GM19351 (cell line): Measurements from ENCODE around the gene DMKN.

Source experiments
- ATAC-seq: cut with Tn5 transposase; IDR thresholded peaks from one replicate; pipeline ENCODE4 v1.9.1; 2021; ENCODE audit warnings: mild to moderate bottlenecking, moderate library complexity; ENCODE audit not compliant: unreplicated experiment

The DMKN gene

DNA sequence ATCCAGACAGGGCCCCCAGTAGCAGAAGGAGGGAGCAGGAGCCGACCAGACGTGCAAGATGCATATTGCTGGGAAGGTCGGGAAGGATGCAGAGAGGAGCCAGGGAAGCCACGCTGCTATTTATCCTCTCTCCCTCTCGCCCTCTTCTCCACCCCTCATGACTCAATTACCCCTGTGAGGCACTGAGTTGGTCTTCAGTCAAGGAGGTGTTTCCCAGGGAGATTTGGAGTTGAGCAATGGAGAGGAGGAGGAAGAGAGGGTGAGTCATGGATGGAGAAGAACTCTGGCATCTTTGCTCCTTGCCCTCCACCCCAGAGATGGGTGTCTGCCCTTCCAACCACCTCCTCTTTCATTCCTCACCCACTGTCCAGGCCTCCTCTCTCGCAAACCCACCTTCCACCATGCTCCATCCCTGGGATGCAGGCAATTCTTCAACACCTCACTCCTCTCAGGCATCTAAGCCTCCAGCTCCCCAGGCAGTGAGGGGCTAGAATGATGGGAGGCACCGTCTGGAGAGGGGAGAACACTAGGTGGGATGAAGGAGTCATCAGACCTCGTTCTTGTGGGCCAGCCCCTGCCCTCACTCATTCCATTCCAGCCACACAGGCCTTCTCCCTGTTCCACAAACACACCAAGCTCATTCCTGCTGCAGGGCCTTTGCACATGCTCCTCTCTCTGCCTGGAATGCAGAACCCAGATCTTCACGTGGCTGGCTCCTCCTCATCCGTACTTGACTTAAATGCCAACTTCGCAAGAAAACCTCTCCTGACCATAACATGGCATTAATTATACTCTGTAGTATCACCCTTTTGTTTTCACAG lies 15.0 kb upstream of the DMKN start, which contains the start of gene SBSN:
Gene SBSN (minus strand): TSS at position 94 of the 821 bp plus-strand sequence. CDS start 30 bp downstream, at position 64.
- ATAC-seq, result no peak

DNA sequence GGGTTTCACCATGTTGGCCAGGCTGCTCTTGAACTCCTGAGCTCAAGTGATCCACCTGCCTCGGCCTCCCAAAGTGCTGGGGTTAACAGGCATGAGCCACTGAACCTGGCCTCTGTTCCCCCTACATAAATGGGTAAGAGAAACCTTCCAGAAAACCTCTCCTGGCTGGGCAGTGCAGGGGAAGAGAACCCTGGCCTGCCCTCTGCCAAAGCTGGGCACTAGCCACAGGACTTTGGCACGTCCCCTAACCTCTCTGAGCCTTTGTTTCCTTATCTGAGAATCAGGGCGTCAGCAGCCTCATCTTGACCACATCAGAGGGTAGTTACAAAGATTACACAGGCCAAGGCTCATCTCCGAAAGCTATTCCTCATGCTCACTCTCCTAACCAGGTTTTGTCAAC lies 12.4 kb upstream of the DMKN start:
- ATAC-seq, result no peak

DNA sequence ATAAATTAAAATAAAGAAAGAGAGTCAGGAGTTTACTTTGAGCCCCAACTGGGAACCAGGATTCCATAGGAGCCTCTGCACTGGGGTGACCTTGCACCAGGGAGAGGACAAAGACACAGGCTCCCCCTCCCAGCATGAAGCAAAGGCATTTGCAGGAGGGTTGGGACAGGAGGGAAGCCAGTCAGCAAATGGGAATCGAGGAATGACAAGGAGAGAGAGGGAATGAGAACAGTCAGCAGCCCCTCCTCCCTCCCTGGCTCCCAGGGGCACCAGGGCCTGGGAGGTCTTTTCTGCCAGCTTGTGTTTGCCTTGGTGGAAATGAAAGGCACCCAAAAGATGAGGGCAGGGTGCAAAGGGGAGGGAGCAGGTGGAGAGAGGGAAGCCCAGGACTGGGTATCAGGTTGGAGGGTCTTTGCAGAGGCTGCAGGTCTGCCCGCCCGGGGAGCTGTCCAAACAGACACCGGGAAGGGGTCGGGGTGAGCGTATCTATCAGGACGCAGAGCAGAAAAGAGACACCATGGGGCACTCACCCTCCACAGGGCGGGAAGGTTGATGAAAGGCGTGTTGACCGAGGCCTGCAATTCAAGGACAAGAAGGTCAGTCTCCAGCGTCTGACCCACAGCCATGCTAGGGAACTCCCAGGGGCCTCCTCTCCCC lies 10.9 kb upstream of the DMKN start:
- no peak for ATAC-seq

DNA sequence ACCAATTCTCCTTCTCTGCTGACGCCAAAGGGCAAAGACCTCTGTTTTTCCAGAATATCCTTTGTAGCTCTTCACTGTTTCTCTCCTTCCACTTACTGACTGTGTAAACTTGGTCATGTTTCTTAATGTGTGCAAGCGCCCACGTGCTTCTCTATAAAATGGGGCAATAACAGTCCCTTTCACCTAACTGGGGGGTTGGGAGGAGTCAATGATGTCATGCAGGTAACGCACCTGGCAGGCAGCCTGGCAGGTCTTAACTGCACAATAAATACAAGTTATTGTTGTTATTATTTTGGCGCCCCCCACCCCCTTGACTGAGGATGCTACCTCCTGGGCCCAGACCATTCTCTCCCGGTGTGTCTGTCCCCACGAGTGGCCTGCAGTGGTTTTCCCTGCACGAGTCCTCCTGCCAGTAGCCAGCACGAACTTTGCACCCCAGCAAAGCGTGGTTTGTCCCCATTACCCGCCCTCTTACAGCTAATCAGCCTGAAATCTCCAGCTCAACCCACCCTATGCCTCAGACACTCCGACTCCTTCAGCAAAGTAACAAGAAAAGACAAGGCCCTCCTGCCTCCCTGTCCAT lies 9.4 kb upstream of the DMKN start:
- ATAC-seq, result no peak

DNA sequence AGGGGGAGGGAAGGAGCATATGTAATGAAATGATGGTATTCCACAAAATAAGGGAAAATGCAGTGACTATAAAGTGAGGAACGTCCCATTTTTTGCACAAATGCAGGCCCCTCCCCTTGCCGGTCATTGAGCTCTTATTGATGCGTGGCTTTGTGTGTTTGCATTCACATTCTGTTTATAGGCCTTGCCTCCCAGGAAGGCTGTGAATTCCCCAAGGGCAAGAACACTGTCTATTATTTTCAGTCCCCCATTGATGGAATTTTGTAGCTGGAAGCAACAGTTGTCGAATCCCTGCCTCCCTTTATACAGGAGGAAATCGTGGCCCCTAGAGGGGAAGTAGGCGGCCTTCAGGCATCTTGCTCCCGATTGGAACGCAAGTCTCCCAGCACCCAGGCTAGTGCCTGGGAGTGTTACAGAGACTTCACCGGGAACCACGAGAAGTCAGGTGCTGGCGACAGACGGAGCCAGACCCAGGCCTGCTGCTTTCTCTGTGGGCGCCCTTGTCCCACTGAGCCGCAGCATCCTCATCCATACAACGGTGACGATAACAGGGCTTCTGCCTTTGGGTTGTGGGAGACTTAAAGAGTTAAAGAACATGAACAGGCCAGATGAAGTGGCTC lies 7.8 kb upstream of the DMKN start:
- no peak for ATAC-seq

DNA sequence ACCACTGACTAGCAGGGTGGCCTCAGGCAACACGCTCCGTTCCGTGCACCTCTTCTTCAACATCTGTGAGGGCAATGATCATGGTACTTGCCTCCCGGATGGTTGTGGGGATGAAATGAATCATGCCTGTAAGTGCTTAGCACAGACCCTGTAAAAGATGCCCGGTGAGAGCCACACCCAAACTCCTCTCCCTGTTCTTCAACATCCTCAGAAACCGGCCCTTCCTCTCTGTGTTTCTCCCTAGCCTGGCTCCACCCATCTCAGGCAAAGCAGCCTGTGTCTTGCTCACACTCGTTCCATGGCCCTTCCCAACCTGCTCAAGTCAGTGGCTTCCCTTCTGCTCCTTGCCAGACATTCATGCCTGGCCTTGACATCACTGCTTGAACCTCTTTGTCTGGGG lies 5.8 kb upstream of the DMKN start:
- no peak for ATAC-seq

DNA sequence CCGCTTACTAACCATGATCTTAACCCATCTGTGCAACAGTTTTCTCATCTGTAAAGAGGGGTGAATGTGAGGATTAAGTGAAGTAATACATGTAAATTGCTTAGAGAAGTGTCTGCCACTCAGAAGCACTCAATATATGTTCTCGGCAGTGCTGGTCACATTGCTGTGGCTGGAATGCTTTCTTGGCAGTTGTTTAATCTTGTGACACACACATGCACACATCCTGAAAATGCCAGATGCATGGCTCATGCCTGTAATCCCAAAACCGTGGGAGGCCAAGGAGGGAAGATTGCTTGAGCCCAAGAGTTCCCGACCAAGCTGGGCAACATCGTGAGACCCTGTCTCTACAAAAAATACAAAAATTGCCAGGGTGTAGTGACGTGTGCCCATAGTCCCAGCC lies 4.9 kb upstream of the DMKN start:
- no peak for ATAC-seq

DNA sequence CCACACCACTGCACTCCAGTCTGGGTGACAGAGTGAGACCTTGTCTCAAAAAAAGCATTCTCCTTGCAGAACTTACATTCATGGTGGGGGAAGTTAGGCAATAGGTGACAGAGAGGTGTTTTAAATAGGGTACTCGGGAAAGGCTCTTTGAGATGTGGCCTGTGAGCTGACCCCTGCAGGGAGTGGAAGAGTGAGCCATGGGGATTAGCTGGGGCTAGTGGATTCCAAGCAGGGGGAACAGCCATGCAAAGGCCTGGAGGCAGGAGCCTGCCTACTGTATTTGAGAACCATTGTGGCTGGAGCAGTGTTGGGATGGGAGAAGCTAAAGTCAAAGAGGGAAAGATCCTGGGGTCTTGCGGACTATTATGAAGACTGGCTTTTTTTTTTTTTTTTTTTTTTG lies 3.9 kb upstream of the DMKN start:
- ATAC-seq, result no peak

DNA sequence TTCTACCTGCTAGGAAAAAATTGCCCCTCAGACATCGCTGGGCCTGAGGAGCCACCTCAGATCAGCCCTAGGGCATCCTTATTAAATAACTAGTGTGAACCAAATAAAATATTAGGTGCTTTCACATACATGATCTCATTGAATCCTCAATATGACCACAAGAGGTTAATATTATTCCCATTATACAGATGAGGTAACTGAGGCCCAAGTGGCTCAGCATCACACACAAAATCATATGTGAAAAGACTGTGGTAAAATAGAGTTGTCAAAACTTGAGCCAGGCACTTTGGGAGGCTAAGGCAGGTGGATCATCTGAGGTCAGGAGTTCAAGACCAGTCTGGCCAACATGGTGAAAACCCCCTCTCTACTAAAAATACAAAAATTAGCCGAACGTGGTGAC lies 2.9 kb upstream of the DMKN start:
- no peak for ATAC-seq

DNA sequence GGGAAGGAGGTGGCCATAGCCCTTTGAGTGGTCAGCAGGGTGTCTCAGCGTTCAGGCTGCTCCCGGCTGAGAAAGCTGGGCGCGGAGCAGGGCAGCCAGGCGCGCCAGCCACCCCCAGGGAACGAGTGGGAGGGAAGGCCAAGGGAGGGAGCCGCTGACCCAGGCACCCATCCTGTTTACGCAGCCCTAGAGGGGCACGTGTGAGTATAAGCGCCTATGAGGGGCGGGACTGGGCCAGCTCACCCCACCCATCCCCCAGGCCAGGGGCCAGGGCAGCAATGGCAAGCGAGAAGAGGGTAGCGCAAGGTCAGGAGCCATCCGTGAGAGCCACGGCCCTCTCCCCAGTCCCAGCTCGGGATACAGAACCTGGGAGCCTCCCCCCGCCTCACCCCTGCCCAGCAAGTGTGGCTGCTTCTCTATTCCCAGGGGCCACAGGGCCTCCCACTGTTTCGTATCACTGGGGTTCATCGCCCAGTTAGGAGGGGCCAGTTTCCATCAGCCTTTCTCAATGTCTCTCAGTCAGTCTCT lies 897 bp upstream of the DMKN start:
- no peak for ATAC-seq

DNA sequence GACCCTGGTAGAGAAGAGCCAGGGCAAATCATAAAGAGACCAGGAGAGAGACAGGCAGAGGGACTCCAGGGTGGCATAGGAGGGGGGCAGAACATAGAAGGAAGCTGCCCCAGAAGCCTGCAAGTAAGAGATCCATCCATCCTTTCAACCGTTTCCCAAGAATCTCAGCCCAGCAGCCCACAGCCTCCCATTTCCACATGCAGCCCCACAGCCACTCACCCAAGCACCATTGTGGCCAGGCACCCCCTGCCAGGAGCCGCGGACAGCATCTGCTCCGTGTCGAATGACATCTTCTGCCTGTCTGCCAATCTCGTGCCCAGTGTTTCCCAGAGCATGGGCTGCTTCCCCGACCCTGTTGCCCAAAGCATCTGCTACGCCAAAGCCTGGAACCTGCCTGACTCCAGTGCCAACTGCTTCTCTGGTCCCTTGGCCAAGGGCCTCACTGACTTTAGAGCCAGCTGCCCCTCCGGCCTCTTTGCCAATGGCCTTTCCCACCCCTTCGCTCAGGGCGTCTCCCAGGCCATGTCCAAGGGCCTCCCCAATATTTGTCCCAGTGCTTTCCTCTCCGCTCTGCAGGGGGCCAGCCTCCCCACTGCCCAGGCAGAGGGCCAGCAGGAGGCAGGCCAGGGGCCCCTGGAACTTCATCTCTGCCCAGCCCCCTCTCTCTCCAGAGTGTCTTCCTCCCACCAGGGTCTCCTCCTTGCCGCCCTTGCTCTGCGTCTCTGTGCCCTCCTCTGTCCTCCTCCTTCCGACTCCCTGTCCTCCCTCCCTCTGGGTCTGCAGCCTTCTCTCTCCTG lies 420 bp downstream of the DMKN start:
- ATAC-seq, result no peak

DNA sequence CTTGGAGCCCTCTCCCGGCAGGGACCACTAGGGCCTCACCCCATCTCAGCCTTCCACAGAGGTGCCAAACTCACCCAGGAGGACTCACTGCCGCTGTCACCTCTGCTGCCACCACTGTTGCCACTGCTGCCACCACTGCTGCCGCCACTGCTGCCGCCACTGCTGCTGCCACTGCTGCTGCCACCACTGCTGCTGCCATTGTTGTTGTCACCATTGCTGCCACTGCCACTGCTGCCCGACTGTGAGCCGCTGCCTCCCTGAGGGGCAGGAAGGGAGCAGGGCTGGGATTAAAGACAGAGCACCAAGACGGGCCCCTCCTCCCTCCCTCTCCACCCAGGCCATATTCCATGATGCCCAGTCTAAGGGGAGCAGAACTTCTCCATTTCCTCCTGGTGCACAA lies 2.1 kb downstream of the DMKN start:
- no peak for ATAC-seq

DNA sequence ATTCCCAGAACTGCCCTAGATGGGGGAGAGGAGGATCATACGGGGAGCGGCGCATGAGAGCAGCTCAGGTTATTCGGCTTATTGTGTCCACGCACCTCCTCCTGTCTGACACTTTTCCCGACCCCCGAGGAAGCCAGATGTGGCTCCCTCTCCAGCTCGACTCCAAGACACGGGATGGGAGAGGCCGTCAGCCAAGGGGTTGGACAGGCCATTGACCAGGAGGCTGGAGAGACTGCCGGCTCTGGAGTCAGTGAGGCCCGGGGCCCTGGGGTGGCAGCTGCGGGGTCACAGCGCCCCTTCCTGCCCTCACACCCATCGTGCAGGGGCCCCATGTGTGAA lies 2.9 kb downstream of the DMKN start:
- ATAC-seq, result no peak

DNA sequence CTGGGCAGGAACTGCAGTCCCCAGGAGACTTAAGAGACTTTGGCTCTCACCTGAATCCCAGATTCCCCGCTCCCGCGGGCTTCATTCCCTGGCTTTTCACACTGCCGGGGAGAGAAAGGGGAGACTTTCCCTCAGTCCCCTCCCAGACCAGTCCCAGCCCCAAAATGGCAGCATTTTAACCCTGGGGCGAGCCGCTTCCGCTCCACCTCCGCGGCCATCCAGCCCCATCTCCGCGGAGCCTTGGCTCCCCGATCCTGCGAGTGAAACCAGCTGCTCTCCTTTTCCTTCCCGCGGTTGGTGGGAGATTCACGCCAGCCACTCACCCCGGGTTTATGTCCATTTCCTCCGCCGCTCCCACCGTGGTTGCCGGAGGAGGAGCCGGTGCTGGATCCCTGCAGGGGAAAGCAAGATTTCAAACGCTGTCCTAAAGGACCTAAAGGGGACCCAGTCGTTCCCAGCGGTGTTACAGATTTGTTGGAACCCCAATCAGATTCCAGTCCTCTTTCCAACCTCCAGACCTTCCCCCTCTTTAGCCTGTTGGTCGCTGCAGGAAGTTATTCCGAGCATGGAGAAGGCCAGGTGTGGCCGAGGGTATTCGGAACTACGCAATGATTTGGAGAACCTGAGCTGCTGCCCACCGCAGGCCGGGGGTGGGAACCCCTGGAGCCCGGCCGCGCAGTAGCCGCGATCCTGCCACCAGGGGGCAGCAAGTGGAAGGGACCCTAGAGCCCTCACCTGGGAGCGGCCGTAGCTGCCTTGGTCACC lies 3.4 kb downstream of the DMKN start:
- no peak for ATAC-seq

DNA sequence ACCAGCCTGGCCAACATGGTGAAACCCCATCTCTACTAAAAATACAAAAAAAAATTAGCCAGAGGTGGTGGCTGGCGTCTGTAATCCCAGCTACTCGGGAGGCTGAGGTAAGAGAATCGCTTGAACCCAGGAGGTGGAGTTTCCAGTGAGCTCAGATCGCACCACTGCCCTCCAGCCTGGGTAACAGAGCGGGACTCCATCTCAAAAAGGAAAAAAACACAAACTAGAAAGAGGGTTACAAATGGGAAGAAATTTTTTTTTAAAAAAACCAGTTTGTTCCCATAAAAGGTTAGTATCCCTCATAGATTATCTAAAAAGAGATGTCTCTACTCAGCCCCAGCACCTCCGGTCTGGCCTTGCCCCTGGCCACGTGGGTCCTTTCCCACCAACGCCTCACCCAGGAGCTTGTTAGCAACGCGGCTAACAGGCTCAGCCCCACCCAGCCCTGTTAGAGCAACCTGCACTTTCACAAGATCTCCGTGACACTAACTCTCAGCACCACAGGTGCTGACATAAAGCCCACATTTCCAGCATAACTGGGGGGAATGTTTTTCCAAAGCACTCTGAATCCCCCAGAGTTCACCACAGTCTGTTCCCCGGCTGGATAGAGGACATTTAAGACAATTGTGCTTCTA lies 4.3 kb downstream of the DMKN start:
- no peak for ATAC-seq

DNA sequence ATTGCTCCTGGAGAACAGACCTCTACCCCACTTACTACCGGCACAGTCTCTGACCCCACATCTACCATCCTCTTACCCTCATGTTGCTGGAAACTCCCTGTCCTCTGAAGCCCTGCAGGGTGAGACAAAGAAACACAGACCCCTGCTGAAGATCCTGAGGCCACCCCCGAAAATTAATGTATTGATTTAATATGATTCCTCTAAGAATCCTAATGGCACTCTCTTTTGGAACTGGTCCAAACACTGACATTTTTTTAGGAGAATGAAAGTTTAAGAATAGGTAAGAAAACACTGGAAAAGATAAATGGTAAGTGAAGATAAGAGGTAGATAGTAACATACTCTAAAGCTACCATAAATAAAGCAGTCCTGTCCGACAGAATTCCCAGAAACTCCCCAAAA lies 5.3 kb downstream of the DMKN start:
- ATAC-seq, result no peak

DNA sequence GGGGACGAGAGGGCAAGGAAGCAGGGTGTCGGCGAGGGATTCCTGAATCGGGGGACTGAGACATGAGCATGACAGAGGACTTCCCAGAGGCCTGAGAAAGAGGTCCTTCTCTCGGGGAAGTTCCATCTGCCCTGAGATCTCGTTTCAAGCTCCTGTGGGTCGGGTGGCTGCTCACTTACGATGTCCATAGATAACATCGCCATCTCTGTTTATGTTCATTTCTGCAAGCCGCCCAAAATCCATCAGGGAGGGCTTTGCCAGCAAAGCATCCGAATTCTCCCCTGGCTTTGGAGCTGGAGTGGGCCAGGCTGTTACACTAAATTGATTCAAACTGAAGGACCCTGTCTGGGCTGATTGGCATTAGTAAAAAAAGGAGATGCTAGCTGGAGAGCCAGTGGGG lies 5.9 kb downstream of the DMKN start:
- ATAC-seq, result no peak

DNA sequence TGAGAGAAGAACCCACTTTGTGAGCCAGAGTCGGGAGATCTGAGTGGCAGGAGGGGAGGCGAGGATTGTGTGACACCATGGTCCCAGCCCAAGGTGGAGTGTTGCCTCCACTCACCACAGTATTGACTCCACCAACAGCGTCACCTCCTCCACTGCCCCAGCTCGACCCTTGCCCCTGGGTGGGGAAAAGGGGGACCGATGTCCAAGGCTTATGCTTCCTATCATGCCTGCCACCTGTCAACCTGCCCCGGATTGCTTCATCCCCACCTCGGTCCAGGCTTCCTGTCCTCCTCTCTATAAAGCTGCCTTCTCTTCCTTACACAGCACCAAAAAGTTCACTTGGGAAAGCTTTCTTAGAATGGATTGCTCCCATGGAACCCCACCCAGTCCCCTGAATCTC lies 7.4 kb downstream of the DMKN start:
- ATAC-seq, result no peak

DNA sequence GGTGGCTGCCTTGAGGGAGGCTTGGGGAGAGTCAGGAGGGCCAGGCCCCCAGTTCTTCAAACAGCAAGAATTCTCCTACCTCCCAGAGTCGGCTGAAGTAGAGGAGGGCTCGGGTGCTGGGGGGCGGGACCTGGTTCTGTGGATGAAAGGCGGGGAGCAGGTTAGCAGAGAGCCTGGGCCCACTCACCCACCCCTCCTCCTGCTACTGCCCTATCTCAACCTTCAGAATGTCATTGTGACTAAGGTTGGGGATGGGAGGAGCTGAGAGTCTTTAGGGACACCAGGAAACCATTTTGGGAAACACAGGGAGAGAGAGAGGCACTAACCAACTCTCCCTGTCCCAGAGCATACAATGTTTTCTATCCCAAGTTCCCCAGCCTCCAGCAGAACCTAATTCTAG lies 10.7 kb downstream of the DMKN start:
- ATAC-seq, result no peak

DNA sequence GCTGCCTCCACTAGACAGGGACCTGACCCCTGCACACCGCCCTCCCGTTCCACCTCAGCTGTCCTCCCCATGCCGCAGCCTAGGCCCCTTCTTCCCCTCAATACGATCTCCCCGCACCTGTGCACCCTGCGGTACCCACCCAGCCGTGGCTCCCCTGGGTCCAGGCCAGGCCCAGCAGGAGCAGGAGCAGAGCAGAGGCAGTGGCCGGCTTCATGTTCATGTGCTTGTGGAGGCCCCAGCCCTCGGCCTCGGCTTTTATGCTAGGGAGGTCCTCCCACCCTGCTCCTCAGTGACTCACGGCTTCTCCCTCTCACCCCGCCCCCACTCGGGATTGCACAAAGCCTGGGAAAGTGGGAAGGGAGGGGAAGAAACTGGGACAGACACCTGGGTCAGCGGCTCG lies 11.8 kb downstream of the DMKN start:
- no peak for ATAC-seq
